Epithelial cell of proximal tubule (primary cell): Measurements from ENCODE around the gene SERINC5. TPM values are rescaled to one million over a fixed set of nuclear protein-coding genes. Genes with fewer than 3 reads are reported as not detected.

Experiments
- DNase-seq: peaks from one replicate; pipeline ENCODE4 v3.0.0-alpha.2; 2011; ENCODE audit warnings: low read depth
- H3K4me3 ChIP-seq: 2 replicates; pipeline ENCODE4 v1.5.1; 2011; ENCODE audit warnings: low read depth, mild to moderate bottlenecking, low read length
- CTCF ChIP-seq: conservative IDR thresholded peaks from 2 replicates; pipeline ENCODE4 v1.5.1; 2012; ENCODE audit warnings: low read depth, mild to moderate bottlenecking, low read length
- total RNA-seq: library from RNA; depleted of rRNA; stranded (reverse); fragments of >200 nt; gene quantifications from 2 replicates; pipeline ENCODE4 v1.2.3, GENCODE V29; 2015

The SERINC5 gene
- total RNA-seq, 1 donor from 2014 or later = 7.1 TPM

- TF ChIP-seq CTCF = no peak
- no peak for DNase-seq
Observed at GRCh38 chr5:80071510-80072021, 184.3 kb downstream of the SERINC5 start.

GRCh38 chr5:80070338-80071056 is 185.4 kb downstream of the SERINC5 start:
- no peak for DNase-seq
- H3K4me3 ChIP-seq = no peak overlapping the region
- TF ChIP-seq CTCF = no peak

More at GRCh38 chr5:80071510-80072021, 184.3 kb downstream of the SERINC5 start:
- no peak overlapping the region for H3K4me3 ChIP-seq

DNA sequence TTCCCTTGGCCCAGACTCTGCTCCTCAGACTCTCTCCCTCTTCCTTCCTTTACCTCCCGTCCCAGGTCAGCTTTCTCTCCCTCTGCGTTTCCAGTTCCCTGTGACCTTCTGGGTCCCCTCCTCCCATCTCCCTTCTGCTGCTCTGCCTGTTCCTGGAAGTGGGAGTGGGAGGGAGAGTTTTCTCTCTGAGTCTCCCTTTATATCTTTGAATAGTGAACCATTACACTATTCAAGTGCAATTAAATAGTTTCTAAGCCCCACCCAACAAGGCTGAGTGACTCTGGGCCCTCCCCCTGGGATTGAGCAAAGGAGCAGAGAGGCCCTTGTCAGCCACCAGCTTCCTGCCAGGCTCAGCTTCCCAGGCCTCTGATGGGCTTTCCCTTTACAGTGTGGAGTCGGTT is 185.9 kb downstream of the SERINC5 start:
- no peak for TF ChIP-seq CTCF
- no peak overlapping the region for H3K4me3 ChIP-seq
- no peak for DNase-seq

DNA sequence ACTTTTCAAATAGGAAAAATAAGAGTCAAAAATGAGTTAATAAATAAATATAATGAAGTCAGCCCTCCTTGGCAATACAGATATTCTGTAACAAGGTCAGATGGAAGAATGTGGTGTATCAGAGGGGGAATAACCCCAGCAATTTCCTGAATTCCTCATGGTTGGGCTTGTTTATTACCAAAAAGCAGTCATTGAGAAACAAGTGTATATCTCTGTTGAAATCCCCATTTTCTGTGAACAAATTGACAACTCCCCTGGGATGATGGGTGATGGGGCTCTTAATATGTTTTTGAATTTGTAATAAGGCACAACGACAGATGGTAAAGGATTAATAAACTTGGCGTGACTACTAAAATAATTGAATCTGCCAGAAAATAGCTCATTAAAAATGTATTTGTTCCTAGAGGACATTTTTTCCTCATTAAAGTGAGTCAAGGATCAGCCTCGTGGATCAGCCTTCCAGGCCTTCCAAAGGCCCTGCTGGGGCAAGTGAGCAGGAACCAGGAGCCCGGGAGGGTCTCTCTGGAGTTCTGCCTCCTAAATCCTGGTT is 186.5 kb downstream of the SERINC5 start:
- DNase-seq = no peak
- no peak overlapping the region for H3K4me3 ChIP-seq

GRCh38 chr5:80068775-80069174 is 187.1 kb downstream of the SERINC5 start:
- no peak overlapping the region for H3K4me3 ChIP-seq
- TF ChIP-seq CTCF = no peak
- DNase-seq = no peak

More for the DNA sequence above, 186.5 kb downstream of the SERINC5 start:
- no peak for TF ChIP-seq CTCF

DNA sequence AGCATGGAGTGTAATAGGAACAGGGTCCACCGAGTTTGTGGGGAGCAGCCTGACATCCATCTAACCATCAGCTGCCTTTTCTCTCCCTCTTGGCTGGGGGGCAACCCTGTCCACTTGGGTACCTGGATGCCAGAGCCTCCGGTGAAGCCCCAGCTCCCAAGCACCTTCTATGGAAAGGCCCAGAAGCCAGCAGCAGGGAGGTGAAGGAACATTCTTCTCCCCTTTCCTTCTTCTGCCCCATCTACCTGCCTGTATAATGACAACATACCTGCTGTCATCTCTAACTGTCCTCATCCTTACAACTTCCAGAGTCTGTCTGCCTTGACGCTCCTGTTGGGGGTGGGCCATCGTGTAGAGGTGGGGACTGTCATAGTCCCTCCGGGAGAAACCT is 187.6 kb downstream of the SERINC5 start:
- no peak overlapping the region for H3K4me3 ChIP-seq
- no peak for TF ChIP-seq CTCF
- no peak for DNase-seq
